HG02852 (cell line): ENCODE data around the gene INAFM1.
"Not testable (repeated sequence)": the region's sequence is repeated elsewhere in the genome, so short reads cannot be mapped to it uniquely, and the experiment has no call there.

ENCODE experiments used
- ATAC-seq: cut with Tn5 transposase; IDR thresholded peaks from one replicate; pipeline ENCODE4 v1.9.1; 2021; ENCODE audit warnings: mild to moderate bottlenecking, moderate library complexity; ENCODE audit not compliant: unreplicated experiment

INAFM1 gene

GRCh38 chr19:47240996-47241918 is 33.4 kb upstream of the INAFM1 start:
- no peak for ATAC-seq

- ATAC-seq = no peak
Observed at GRCh38 chr19:47241919-47242577, 32.6 kb upstream of the INAFM1 start.

GRCh38 chr19:47243364-47243775 is 31.3 kb upstream of the INAFM1 start:
- ATAC-seq = no peak

GRCh38 chr19:47243776-47244547 is 30.7 kb upstream of the INAFM1 start:
- ATAC-seq = peak; percentile 67

DNA sequence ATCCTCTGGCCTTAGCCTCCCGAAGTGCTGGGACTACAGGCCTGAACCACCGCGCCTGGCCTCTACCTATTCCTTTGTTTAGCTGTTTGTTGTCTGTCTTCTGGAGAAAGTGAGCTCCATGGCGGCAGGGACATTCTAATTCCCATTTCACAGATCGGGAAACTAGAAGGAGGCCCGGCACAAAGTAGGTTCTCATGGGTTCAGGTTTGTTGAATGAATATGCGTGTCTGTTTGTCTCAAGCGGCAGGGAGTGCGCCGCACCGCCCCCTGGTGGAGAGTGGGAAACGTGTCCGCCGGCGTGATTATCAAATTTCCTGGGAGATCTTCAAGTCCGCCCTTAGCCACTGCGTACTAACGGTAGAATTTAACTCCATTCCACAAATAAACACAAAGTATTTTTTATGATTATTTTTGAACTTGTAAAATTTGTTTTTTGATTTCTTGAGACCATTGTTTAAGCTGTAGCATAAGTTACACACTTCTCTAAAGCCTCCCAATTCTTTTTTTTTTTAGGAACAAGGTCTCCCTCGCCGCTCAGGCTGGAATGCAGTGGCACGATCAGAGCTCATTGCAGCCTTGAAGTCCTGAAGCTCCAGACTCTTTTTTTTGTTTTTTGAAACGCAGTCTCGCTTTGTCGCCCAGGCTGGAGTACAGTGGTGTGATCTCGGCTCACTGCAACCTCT is 27.2 kb upstream of the INAFM1 start:
- ATAC-seq = no peak

DNA sequence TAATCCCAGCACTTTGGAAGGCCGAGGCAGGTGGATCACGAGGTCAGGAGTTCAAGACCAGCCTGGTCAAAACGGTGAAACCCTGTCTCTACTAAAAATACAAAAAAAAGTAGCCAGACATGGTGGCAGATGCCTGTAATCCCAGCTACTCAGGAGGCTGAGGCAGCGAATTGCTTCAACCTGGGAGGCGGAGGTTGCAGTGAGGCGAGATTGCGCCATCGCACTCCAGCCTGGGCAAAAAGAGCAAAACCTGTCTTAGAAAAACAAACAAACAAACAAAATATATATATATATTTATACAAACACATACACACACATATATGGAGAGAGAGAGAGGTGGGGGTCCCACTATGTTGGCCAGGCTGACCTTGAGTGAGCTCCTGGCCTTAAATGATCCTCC is 21.7 kb upstream of the INAFM1 start:
- ATAC-seq = not testable (repeated sequence)

DNA sequence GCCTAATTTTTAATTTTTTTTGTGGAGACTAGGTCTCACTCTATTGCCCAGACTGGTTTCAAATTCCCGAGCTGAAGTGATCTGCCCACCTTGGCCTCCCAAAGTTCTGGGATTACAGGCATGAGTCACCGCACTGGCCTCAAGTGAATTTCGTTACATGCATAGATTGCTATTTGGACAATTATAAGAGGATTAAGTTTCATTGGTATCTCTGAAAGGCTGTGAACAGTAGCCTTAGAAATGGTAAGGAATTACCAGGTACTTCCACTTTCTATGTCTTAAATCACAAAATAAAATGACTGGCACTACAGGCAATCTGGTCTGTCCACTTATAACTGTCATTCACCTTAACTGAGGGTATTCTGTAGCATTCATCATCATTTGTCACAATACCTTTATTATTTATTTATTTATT is 21.2 kb upstream of the INAFM1 start:
- no peak for ATAC-seq

DNA sequence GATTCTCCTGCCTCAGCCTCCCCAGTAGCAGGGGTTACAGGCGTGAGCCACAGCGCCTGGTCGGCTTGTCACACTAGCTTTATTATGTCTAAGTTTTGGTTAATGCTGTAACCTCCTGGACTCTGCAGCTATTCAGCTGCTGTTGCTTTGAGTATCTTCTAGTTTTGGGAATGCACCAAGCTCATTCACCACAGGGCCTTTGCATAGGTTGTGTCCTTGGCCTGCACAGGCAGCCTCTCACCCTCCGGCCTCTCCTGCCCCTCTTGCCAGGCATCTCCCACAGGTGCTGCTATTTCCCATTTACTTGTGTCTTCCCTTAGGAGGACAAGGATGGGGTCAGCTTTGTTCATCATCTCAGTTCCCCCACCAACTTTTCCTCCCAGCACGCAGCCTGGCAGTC is 20.7 kb upstream of the INAFM1 start:
- ATAC-seq = no peak

GRCh38 chr19:47255879-47256692 is 18.6 kb upstream of the INAFM1 start, which contains the start of gene CCDC9:
Gene CCDC9 (plus strand): TSS chr19:47256525. CDS start chr19:47258401, 1,876 bp downstream.
- ATAC-seq = peak; percentile 47

GRCh38 chr19:47256693-47257410 is 17.8 kb upstream of the INAFM1 start:
- ATAC-seq = peak; percentile 64

DNA sequence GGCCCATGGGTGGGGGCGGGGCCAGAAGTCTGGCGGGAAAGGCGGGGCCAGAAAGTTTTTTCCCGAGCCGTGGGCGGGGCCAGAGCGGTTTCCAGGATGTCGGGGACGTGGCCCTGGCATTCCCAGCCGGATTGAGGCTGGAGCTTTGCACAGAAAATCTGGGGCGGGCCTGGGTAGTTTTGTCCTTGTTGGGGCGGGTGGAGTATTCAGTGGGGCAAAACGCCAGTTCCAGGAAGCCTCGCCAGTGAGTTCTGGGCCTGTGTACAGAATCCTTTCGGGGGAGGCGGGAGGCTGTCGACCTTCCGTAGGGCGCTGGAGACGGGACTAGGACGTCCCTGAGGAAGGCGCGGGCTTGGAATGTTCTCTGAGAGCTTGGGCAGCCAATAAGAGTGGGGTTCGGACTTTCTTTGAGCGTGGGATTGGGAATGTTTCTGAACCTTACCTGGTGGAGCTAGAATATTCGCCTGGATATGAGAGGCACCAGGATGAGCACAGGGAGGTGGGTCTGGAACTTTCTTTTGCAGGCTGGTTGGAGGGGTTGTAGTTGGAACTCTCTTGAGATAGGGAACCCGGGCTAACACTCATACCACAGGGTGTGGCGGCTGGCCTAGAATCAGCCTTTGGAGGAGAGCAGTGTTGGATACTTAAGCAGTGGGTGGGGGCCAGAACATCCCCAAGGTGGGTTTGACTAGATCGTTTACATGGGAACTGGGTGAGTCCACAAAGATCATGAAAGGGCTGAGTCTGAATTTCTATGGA is 17.1 kb upstream of the INAFM1 start:
- peak; percentile 2 for ATAC-seq

DNA sequence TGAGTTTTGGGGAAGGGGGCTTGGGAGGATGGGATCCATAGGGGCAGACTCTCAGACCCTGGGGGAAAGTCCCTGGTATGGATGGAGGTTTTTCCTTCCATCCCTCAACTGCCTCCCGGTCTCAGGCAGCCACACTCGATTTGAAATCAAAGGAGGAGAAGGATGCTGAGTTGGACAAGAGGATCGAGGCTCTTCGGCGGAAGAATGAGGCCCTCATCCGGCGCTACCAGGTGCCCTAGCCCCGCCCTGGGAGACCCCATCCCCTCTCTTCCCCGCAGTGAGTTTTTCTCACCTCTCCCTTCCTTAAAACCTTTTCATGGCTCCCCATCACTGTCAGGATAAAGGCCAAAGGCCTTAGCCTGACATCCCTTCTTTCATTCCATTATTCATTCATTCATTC is 16.3 kb upstream of the INAFM1 start:
- ATAC-seq = no peak

GRCh38 chr19:47258895-47259555 is 15.7 kb upstream of the INAFM1 start:
- ATAC-seq = no peak

GRCh38 chr19:47260476-47260875 is 14.2 kb upstream of the INAFM1 start:
- no peak for ATAC-seq

DNA sequence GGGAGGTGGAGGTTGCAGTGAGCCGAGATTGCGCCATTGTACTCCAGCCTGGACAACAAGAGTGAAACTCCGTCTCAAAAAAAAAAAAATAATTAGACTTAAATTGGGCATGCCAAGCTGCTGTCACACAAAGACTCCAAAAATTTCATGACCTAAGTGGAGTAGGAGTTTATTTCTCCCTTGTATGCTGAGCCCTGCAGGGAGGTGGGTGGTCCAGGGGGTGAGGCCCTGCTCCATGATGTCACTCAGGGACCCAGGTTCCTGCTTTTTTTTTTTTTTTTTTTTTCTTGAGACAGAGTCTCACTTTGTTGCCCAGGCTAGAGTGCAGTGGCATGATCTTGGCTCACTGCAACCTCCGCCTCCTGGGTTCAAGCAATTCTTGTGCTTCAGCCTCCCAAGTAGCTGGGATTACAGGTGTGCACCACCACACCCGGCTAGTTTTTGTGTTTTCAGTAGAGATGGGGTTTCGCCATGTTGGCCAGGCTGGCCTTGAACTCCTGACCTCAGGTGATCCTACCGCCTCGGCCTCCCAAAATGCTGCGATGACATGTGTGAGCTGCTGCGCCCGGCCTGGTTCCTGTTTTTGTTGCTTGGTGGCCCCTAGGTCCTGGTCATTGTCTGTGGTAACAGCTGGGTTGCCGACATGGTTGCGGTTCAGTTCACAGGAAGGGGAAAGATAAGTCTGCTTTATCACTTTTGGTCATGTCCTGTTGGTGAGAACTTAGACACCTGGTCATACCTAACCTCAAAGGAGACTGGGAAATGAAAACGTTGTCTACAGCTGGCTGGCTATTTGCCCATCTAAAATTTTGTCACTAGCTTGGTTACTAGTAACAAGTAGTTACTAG is 12.5 kb upstream of the INAFM1 start:
- not testable (repeated sequence) for ATAC-seq

- ATAC-seq = no peak
Observed at GRCh38 chr19:47264629-47265028, 10.1 kb upstream of the INAFM1 start.

- ATAC-seq = no peak
Observed at GRCh38 chr19:47266401-47266941, 8.2 kb upstream of the INAFM1 start.
